Mucosa of descending colon (tissue), 3 donors: Measurements from ENCODE around the gene TLE3. TPM values are rescaled to one million over a fixed set of nuclear protein-coding genes. Genes with fewer than 3 reads are reported as not detected.

ENCODE experiments used
- ATAC-seq: fragments of 200-7000 bp; cut with Tn5 transposase; one replicate; pipeline ENCODE4 v1.9.1; 2020; ENCODE audit warnings: mild to moderate bottlenecking, moderate library complexity
- DNase-seq, 3 donors: peaks; one replicate each; pipeline ENCODE4 v3.0.0-alpha.2; 2020
- H3K36me3 ChIP-seq: fragments of 200-600 bp; one replicate; pipeline ENCODE4 v1.8.0; 2021; ENCODE audit warnings: low read depth, mild to moderate bottlenecking
- H3K4me1 ChIP-seq: fragments of 200-600 bp; one replicate; pipeline ENCODE4 v1.8.0; 2021; ENCODE audit warnings: low read depth, mild to moderate bottlenecking
- H3K4me3 ChIP-seq: fragments of 200-600 bp; one replicate; pipeline ENCODE4 v1.8.0; 2021; ENCODE audit warnings: mild to moderate bottlenecking
- H3K9me3 ChIP-seq: fragments of 200-600 bp; one replicate; pipeline ENCODE4 v1.8.0; 2021; ENCODE audit warnings: mild to moderate bottlenecking
- intact Hi-C, 2 donors: fragments of 100-400 bp; cut with DNase I in 1 of 2; cut with micrococcal nuclease in 1 of 2; formaldehyde crosslinking; loops; one replicate each; pipeline versions ENCODE4 v1.11.0 to v1.11.1; 2022; cut with DNase I, micrococcal nuclease
- total RNA-seq, 3 donors: library from RNA; stranded (reverse); fragmentation: NEBNext Ultra II Directional in 2 of 3; extraction: Animal tissue kit (Norgen Biotek cat#: 25700) in 2 of 3; gene quantifications; one replicate each; pipeline versions ENCODE4 v1.2.1 to v1.2.4, GENCODE V29; 2021 to 2023
- TF ChIP-seq, protein P1 (sequence below): fragments of 200-600 bp; IDR thresholded peaks from one replicate; pipeline ENCODE4 v1.8.0; 2022; ENCODE audit warnings: antibody characterized with exemption, mild to moderate bottlenecking
- donor health status: DM: no; HTN: no; CAD: no; lungs with moderate emphysema.
- donor health status: DM: no; HTN: no; CAD: no.
- donor health status: DM: no; HTN: yes; CAD: no.

Gene TLE3
- total RNA-seq, 3 donors from 2014 or later: 77.6 to 123 (median 103) TPM

DNA sequence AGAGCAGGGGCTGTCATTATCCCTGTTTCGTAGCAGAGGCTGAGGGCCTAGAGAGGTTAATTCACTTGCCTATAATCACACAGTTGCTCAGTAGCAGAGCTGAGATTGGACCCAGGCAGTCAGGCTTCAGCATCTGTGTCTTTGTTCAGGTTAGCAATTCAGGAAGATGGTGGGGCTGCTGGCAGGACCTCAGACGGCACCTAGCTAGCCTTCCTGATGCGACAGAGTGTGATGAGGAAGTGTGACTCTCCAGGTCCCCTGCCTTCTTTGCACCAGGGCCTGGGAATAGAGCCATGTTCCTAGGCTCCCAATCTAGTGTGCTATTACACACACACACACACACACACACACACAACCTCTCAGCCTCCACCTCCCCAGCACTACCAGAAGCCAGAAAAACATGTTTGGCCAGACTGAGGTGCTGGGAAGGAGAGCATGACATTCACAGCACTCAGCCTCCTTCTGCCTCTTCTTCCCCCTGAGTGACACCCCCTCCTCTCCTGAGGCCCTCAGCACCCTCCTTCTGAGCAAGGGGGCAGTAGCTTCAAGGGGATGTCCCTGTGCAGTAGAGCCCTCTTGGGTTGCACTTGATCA, 88.9 kb downstream of the TLE3 start:
- DNase-seq (no peak), ATAC-seq (no peak)
- no peaks in the 10 kb centered on the region for H3K36me3 ChIP-seq
- TF ChIP-seq, protein P1, sequence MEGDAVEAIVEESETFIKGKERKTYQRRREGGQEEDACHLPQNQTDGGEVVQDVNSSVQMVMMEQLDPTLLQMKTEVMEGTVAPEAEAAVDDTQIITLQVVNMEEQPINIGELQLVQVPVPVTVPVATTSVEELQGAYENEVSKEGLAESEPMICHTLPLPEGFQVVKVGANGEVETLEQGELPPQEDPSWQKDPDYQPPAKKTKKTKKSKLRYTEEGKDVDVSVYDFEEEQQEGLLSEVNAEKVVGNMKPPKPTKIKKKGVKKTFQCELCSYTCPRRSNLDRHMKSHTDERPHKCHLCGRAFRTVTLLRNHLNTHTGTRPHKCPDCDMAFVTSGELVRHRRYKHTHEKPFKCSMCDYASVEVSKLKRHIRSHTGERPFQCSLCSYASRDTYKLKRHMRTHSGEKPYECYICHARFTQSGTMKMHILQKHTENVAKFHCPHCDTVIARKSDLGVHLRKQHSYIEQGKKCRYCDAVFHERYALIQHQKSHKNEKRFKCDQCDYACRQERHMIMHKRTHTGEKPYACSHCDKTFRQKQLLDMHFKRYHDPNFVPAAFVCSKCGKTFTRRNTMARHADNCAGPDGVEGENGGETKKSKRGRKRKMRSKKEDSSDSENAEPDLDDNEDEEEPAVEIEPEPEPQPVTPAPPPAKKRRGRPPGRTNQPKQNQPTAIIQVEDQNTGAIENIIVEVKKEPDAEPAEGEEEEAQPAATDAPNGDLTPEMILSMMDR: no peak
- H3K9me3 ChIP-seq: no peaks in the 10 kb centered on the region
- H3K4me1 ChIP-seq: no peaks in the 10 kb centered on the region
- intact Hi-C loops: no loop called here
- no peak overlapping the region for H3K4me3 ChIP-seq

DNA sequence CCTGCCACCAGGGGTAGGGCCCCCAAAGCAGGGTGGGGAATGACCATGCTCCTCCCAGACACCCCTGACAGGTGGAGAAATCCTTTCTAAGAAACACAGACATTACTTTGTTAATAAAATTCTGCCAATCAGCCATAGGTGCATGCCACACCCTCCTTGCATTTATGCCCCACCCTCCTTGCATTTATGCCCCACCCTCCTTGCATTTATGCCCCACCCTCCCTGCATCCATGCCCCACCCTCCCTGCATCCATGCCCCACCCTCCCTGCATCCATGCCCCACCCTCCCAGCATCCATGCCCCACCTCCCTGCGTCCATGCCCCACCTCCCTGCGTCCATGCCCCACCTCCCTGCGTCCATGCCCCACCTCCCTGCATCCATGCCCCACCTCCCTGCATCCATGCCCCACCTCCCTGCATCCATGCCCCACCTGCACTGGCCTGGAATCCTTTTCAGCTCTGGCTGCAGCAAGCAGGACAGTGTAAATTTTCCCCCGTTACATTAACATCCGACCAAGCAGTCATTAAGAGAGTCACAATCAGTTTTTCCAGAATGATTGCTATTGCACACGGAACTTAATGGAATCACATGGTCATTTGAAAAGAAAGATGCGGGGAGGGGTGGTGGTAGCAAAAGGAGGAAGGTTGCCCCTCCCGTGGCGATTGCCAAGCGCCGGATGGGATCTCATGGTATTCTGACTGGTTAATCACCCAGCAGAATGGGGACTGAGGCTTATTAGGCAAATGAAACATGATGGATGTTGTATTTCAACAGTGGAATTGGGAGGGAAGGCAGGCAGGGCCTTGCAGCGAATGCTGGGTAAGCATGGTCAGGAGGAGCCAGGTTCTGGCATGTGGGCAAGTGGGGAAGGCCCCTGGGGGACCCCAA, 91.2 kb downstream of the TLE3 start:
- TF ChIP-seq, protein P1: no peak
- Histone ChIP-seq H3K4me1 (no peaks in the 10 kb centered on the region), H3K9me3 (no peaks in the 10 kb centered on the region), H3K4me3 (no peak overlapping the region), H3K36me3 (no peaks in the 10 kb centered on the region)
- ATAC-seq (no peak), DNase-seq (no peak)
- intact Hi-C loops: no loop called here

DNA sequence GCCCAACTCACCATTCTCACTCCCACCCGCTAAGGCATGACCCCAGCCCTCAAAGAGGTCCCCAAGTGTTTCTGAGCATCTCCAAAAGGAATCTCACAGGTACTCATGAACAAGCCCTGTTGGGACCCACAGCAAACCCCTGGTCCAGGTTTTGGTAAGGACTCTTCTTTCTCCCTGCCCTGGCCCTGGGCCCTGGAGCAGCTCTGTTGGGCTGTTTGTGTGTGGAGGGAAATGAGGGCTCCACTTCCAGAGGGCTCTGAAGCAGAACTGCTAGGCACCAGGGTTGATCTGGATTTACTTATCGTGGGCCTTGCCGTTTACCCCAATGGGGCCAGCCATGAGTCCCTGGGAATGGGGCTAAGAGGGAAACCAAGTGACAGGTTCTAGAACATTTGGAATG, 92.9 kb downstream of the TLE3 start:
- no peaks in the 10 kb centered on the region for H3K36me3 ChIP-seq
- no peaks in the 10 kb centered on the region for H3K4me1 ChIP-seq
- DNase-seq (no peak), ATAC-seq (no peak)
- TF ChIP-seq, protein P1: no peak
- H3K4me3 ChIP-seq: no peak overlapping the region
- no peaks in the 10 kb centered on the region for H3K9me3 ChIP-seq
- intact Hi-C loops: no loop called here

DNA sequence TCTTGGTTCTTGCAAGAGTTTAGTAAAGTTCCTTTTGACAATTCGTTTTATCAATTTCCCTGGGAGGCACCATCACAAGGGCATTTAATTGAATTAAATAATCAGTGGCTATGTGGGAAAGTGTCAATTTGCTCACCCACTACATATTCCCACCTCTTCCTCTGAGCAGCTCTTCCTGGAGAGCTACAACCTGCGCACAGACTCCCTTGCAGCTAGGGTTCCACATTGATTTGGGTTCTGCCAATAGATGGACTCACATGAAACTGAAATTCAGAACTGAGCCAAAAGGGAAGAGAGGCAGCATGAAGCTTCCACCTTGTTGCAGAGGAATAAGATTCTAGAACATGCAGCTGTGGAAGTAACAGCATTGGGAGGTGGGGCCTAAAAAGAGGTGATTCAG, 94.8 kb downstream of the TLE3 start:
- intact Hi-C loops: no loop called here
- ATAC-seq: no peak
- H3K4me3 ChIP-seq: no peak overlapping the region
- DNase-seq: no peak
- peaks cover 4% of the 10 kb centered on the region for H3K4me1 ChIP-seq
- H3K36me3 ChIP-seq: no peaks in the 10 kb centered on the region
- H3K9me3 ChIP-seq: no peaks in the 10 kb centered on the region
- TF ChIP-seq, protein P1: no peak

DNA sequence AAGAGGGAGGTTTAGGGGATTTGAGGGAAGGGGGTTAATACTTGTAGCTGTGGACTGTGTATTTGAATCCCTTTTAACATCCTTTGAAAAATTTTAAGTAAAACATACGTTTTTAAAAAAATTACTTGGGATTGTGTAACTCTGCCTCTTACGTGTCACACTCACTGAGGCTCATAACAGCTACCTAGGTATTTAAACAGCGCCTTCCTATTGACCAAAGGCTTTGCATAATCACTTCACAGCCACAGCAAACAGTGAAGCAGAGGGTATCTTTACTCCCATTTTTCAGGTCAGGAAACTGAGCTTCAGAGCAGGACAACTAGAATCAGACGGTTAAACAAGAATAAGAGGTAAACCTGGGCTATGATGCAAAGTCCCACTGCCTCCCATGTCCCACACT, 95.9 kb downstream of the TLE3 start:
- Histone ChIP-seq H3K4me3 (no peak overlapping the region), H3K36me3 (no peaks in the 10 kb centered on the region), H3K9me3 (no peaks in the 10 kb centered on the region), H3K4me1 (peaks cover 7% of the 10 kb centered on the region)
- TF ChIP-seq, protein P1: no peak
- intact Hi-C loops: no loop called here
- DNase-seq (no peak), ATAC-seq (no peak)
